Hepatocyte (in vitro differentiated cells): ENCODE data around the gene DCTN2.

Source experiments
- CTCF ChIP-seq: fragments of 200-600 bp; sonication (generic); IDR thresholded peaks from 2 replicates; pipeline ENCODE4 v1.5.1; 2016; ENCODE audit warnings: antibody characterized with exemption, mild to moderate bottlenecking; ENCODE audit not compliant: poor library complexity
- EZH2 ChIP-seq: fragments of 200-600 bp; sonication (generic); IDR thresholded peaks from 2 replicates; pipeline ENCODE4 v1.6.1; 2016; ENCODE audit warnings: antibody characterized with exemption, mild to moderate bottlenecking, borderline replicate concordance

- TF ChIP-seq CTCF (no peak), EZH2 (no peak)
These were observed 39.9 kb upstream of the DCTN2 start for GRCh38 chr12:57586832-57587429.
